Nucleus accumbens (tissue), 56 donors: ENCODE results near the gene LPIN3.
A peak's percentile ranks its signal among the peaks of the same experiment; 100 is the strongest.

Experiments
- DNase-seq, 56 donors: peaks; one replicate each; lab custom pipeline; 2025; lab: John Stamatoyannopoulos, UW

Gene LPIN3

GRCh38 chr20:41347523-41348429, 7.2 kb downstream of the LPIN3 start:
- DNase-seq = no peak

GRCh38 chr20:41348430-41349172, 8.0 kb downstream of the LPIN3 start:
- no peak for DNase-seq

GRCh38 chr20:41349266-41349665, 8.6 kb downstream of the LPIN3 start:
- no peak for DNase-seq

- no peak for DNase-seq
Measured at GRCh38 chr20:41349943-41350342, 9.3 kb downstream of the LPIN3 start.

GRCh38 chr20:41350408-41350962, 9.9 kb downstream of the LPIN3 start:
- DNase-seq = no peak

GRCh38 chr20:41352106-41352505, 11.5 kb downstream of the LPIN3 start:
- DNase-seq = no peak

- no peak for DNase-seq
Measured at GRCh38 chr20:41352666-41353065, 12.0 kb downstream of the LPIN3 start.

- no peak for DNase-seq
Measured at GRCh38 chr20:41353530-41353929, 12.9 kb downstream of the LPIN3 start.

GRCh38 chr20:41355192-41355591, 14.6 kb downstream of the LPIN3 start:
- no peak for DNase-seq

GRCh38 chr20:41355598-41356203, 15.1 kb downstream of the LPIN3 start:
- no peak for DNase-seq

GRCh38 chr20:41356951-41357350, 16.3 kb downstream of the LPIN3 start:
- no peak for DNase-seq

GRCh38 chr20:41357424-41358163, 17.0 kb downstream of the LPIN3 start:
- DNase-seq = no peak

- no peak for DNase-seq
Measured at GRCh38 chr20:41358230-41358629, 17.6 kb downstream of the LPIN3 start.

GRCh38 chr20:41358717-41359116, 18.1 kb downstream of the LPIN3 start:
- DNase-seq = no peak

- DNase-seq = peak in 2 of 56 donors; percentile 12 to 20
Measured at GRCh38 chr20:41359541-41360011, 19.0 kb downstream of the LPIN3 start.

GRCh38 chr20:41360831-41361756, 20.5 kb downstream of the LPIN3 start:
- no peak for DNase-seq

- DNase-seq = peak in 13 of 56 donors; percentile 6 to 26 (median 12)
Measured at GRCh38 chr20:41361757-41362747, 21.4 kb downstream of the LPIN3 start.

GRCh38 chr20:41362748-41363140, 22.1 kb downstream of the LPIN3 start:
- DNase-seq = no peak
